ENCODE data around the gene KIRREL3. TPM values are rescaled to one million over a fixed set of nuclear protein-coding genes. Genes with fewer than 3 reads are reported as not detected.

Gene KIRREL3
- total and polyA plus RNA-seq, 9 of the 15 experiments (the other 6 are each of a cell fraction or from before 2014, with no cell fraction given): 0.04 to 0.10 TPM; not detected in 7

GRCh38 chr11:126440792-126441514 lies 559.6 kb downstream of the KIRREL3 start (continued):
- TF ChIP-seq ZNF407 (IDR thresholded peaks at IDR 0.05; ENCODE audit: low read depth): no peak
- peak; percentile 29 to 65; a peak in 1 of 4 replicates for TF ChIP-seq MAZ (CRISPR knock-in tag; conservative IDR thresholded peaks at IDR 0.05 in 1 of 2, IDR thresholded peaks at IDR 0.05 in 1 of 2)
- 0 out of 2 replicates have a peak, but pooled peaks have one; percentile 21 for TF ChIP-seq CHD2 (IDR thresholded peaks at IDR 0.05; ENCODE audit: low read depth, low read length)
- TF ChIP-seq REST (IDR thresholded peaks at IDR 0.05; ENCODE audit: borderline replicate concordance): peak; percentile 81
- no peak for TF ChIP-seq REST (CRISPR knock-in tag; IDR thresholded peaks at IDR 0.05; ENCODE audit: low read depth)
- TF ChIP-seq ZHX1 (conservative IDR thresholded peaks at IDR 0.05; ENCODE audit: low read length): 0 out of 2 replicates have a peak, but pooled peaks have one; percentile 66

Measured in K562 (cell line).